ENCODE results near the gene FOSB. TPM values are rescaled to one million over a fixed set of nuclear protein-coding genes. Genes with fewer than 3 reads are reported as not detected.
A peak's percentile ranks its signal among the peaks of the same experiment; 100 is the strongest.

FOSB gene
- total RNA-seq, 1 donor from 2014 or later, result 21.2 TPM

DNA sequence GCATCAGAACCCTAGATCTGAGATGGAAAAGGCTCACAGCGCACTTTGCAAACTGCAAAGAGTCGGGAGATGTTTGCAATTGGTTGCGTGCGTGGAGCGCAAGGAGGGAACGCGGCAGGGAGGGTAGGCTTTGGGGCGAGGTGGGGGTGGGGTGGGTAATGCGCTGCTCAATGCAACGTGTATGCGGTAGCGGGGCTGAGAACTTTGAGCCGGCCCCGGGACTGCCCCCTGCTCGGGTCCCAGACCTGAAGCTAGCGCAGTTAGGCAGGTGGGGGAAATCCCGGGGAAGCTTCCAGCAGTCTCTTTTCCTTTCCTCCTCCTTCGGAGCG lies 971 bp downstream of the FOSB start:
- no peak for DNase-seq

DNA sequence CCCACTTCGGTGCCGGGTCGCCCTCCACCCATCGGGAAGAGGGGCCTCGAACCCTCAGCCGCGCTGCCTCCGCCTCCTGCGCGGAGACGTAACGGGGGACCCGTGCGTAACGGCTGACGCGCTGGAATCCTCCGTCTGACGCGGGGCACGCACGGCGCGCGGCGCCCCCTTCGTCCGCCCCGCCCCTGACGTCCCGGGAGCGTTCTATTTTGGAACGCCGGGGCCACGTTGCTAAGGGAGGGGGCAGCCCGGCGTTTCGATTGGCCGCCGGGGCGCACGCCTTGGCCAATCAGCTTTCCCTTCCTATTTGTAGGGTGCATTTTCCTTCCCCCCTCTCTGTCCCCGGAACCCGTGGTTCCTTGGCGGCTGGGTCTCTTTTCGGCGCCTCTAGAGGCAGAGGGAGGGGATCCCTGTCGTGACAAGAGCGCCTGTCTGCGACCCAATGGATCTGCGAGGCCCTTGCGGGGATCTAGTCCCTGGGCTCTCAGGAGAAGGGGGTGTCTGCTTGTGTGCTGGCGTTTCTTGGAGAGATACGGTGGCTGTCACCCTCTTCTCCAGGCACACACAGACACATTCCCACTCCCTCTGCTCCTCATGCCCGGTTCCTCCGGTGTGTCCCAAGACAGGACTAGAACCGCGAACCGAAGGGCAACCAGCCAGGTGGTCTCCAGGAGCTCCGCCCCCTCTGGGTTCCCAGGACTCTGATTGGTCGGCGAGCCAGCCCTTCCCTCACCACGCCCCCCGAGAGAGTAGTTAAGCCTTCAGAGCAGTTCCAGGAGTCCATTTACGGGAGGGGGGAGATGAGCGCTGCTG lies 1.5 kb downstream of the FOSB start:
- DNase-seq, result peak; percentile 86

DNA sequence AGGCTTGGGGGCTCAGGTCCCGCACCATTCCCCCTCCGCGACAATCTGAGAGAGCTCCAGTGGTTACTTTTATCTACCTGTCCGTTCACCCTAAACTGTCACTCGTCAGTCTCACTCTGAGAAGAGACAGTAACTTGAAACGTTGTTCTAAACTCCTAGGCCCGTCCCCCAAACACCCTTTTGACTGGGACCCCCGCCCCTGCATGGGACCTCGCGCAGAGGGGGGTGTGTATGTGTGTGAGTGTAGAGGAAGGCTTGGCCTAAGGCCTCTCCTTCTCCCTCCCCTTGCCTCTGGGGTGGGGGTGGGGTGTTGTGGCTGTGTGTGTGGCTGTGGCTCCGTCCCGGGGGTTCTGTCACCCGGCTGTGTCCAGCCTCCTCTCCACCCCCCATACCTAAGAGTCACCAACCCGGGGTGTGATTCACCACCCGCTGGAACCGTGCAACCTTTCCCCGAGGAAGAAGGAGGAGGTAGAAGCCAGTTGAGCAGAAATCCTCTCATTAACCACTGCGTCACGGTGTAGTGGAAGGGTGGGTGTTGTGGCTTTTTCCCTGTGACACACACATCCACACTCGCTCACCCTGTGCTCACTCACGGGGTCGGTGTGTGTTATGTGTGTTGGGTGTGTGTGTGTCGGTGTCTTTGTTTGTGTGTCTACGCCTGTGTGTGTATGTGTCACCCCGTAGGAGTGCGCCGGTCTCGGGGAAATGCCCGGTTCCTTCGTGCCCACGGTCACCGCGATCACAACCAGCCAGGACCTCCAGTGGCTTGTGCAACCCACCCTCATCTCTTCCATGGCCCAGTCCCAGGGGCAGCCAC lies 2.4 kb downstream of the FOSB start:
- no peak for DNase-seq

DNA sequence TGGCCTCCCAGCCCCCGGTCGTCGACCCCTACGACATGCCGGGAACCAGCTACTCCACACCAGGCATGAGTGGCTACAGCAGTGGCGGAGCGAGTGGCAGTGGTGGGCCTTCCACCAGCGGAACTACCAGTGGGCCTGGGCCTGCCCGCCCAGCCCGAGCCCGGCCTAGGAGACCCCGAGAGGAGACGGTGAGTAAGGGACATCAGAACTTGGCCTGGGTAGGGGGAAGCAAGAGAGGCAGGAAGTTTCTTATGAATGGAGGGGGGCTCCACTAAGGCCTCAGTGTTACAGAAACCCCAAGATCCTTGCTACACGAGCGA lies 2.9 kb downstream of the FOSB start:
- no peak for DNase-seq

DNA sequence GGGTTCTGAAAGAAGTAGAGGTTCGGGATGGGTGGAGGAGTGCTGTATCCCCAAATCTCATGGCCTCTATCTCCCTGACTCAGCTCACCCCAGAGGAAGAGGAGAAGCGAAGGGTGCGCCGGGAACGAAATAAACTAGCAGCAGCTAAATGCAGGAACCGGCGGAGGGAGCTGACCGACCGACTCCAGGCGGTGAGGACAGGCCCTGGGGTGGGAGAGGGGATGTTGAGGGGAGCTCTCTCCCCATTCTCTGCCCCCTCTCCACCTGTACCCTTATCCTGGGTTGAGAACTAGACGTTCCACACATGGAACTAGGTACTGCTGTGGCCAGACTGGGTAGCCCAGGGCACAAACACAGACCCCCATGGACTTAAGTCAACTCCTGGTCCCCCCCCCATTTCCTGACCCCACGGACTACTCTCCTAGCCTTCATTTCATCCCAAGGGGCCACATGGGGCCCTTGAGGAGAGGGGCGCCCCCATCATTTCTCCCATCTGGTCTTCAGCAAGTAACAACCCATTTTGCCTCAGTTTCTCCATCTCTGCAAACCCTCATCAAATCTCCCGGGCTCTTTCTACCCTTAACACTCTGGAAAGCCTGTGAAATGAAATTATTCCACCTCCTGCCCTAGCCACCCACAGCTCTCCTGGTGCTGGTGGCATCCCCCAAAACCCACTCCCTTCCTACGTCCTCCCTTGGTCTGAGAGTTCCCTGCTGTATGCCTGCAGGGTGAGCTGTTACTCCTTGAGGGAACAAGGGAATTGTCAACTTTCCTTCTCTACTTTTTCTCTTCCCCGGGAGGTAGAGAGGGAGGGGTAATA lies 3.5 kb downstream of the FOSB start:
- no peak for DNase-seq

DNA sequence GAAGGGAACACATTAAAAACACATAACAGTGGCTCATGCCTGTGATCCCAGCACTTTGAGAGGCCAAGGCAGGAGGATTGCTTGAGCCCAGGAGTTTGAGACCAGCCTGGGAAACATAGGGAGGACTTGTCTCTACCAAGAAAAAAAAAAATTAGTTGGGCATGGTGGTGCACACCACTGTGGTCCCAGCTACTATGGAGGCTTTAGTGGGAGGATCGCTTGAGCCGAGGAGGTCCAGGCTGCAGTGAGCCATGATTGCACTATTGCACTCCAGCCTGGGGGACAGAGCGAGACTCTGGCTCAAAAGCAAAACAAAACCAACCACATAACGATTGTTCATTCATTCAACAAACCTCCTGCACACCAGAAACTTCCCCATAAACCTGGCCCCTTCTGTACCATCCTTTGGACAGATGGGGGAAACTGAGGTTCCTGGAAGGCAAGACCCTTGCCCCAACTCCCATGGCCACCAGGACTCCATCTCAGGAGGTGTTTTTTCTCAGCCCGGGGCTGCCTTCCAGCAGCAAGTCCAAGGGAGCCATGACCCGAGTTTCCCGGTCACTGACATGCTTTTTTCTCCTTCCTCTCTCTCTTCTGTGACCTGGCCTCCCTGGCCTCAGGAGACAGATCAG lies 4.3 kb downstream of the FOSB start:
- DNase-seq, result no peak

DNA sequence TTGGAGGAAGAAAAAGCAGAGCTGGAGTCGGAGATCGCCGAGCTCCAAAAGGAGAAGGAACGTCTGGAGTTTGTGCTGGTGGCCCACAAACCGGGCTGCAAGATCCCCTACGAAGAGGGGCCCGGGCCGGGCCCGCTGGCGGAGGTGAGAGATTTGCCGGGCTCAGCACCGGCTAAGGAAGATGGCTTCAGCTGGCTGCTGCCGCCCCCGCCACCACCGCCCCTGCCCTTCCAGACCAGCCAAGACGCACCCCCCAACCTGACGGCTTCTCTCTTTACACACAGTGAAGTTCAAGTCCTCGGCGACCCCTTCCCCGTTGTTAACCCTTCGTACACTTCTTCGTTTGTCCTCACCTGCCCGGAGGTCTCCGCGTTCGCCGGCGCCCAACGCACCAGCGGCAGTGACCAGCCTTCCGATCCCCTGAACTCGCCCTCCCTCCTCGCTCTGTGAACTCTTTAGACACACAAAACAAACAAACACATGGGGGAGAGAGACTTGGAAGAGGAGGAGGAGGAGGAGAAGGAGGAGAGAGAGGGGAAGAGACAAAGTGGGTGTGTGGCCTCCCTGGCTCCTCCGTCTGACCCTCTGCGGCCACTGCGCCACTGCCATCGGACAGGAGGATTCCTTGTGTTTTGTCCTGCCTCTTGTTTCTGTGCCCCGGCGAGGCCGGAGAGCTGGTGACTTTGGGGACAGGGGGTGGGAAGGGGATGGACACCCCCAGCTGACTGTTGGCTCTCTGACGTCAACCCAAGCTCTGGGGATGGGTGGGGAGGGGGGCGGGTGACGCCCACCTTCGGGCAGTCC lies 5.0 kb downstream of the FOSB start:
- no peak for DNase-seq

DNA sequence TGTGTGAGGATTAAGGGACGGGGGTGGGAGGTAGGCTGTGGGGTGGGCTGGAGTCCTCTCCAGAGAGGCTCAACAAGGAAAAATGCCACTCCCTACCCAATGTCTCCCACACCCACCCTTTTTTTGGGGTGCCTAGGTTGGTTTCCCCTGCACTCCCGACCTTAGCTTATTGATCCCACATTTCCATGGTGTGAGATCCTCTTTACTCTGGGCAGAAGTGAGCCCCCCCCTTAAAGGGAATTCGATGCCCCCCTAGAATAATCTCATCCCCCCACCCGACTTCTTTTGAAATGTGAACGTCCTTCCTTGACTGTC lies 5.5 kb downstream of the FOSB start:
- no peak for DNase-seq

DNA sequence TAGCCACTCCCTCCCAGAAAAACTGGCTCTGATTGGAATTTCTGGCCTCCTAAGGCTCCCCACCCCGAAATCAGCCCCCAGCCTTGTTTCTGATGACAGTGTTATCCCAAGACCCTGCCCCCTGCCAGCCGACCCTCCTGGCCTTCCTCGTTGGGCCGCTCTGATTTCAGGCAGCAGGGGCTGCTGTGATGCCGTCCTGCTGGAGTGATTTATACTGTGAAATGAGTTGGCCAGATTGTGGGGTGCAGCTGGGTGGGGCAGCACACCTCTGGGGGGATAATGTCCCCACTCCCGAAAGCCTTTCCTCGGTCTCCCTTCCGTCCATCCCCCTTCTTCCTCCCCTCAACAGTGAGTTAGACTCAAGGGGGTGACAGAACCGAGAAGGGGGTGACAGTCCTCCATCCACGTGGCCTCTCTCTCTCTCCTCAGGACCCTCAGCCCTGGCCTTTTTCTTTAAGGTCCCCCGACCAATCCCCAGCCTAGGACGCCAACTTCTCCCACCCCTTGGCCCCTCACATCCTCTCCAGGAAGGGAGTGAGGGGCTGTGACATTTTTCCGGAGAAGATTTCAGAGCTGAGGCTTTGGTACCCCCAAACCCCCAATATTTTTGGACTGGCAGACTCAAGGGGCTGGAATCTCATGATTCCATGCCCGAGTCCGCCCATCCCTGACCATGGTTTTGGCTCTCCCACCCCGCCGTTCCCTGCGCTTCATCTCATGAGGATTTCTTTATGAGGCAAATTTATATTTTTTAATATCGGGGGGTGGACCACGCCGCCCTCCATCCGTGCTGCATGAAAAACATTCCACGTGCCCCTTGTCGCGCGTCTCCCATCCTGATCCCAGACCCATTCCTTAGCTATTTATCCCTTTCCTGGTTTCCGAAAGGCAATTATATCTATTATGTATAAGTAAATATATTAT lies 6.1 kb downstream of the FOSB start:
- no peak for DNase-seq

DNA sequence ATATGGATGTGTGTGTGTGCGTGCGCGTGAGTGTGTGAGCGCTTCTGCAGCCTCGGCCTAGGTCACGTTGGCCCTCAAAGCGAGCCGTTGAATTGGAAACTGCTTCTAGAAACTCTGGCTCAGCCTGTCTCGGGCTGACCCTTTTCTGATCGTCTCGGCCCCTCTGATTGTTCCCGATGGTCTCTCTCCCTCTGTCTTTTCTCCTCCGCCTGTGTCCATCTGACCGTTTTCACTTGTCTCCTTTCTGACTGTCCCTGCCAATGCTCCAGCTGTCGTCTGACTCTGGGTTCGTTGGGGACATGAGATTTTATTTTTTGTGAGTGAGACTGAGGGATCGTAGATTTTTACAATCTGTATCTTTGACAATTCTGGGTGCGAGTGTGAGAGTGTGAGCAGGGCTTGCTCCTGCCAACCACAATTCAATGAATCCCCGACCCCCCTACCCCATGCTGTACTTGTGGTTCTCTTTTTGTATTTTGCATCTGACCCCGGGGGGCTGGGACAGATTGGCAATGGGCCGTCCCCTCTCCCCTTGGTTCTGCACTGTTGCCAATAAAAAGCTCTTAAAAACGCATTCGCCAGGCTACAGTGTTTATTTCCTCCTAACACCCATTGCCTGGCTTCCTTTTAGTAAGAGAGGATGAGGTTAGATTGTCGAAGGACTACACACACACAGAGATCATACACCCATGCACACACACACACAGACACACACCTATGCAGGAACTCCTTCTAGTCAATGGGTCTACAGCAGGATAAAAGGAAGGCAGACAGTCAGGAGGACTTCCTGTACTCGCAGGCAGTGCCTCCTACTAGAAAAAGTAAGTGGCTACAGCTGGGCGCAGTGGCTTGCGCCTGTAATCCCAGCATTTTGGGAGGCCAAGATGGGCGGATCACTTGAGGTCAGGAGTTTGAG lies 7.1 kb downstream of the FOSB start:
- peak; percentile 34 for DNase-seq

DNA sequence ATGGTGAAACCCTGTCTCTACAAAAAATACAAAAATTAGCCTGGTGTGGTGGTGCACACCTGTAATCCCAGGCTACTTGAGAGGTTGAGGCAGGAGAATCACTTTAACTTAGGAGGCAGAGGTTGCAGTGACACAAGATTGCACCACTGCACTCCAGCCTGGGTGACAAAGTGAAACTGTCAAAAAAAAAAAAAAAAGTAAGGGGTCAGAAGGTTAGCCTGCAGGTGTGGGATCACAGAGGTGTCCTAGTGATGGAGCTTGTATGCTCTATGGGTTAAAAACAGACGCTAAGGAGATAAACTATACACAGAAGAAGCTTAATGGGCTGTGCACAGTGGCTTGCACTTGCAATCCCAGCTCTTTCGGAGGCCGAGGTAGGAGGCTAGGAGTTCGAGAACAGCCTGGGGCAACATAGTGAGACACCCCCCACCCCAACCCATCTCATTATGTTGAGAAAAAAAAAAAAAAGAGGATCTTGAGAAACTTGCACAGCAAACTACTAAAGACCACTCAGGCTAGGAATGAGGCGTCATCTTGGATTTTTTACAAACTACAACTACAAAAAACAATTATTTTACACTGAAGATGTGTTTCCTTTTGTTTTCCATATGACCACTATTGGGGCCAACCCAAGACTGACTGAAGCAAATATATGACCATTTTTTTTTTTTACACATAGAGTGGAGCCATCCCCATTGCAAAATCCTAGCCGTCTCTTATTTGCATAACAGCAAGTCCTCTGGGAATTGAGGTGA lies 7.9 kb downstream of the FOSB start:
- peak; percentile 73 for DNase-seq

DNA sequence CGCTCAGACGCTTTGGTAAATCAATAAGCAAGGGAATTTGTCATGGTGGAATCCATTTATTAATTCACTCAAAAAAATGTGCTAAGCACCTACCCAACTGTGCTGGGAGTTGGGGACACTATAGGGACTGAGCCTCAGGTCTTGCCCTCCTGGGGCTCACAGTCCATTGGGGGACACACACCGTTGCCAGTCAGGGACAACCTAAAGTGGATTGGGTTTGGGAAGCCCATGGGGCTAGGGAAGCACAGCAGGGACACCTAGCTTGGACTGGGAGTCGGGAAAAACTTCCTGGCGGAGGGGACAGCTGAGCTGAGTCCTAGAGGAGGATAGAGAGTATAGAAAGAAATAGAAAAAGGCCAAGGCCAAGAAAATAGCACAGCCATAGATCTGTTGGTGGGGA lies 8.5 kb downstream of the FOSB start:
- no peak for DNase-seq

DNA sequence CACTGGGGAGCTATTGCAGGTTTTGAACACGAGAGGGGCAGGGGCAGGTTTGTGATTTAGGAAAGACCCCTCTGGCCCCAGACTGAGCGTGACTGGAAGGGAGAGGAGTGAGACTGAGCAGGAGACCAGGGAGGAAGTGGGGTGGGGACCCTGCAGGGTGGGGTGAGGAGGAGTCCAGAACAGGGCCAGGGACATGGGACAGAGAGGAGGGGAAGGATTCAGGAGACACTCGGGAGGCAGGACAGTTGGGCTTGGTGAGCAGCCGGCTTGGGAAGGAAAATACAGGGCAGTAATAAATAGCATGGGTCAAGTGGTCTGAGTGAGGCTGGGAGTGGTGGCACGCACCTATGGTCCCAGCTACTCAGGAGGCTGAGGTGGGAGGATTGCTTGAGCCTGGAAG lies 9.4 kb downstream of the FOSB start:
- DNase-seq, result no peak

DNA sequence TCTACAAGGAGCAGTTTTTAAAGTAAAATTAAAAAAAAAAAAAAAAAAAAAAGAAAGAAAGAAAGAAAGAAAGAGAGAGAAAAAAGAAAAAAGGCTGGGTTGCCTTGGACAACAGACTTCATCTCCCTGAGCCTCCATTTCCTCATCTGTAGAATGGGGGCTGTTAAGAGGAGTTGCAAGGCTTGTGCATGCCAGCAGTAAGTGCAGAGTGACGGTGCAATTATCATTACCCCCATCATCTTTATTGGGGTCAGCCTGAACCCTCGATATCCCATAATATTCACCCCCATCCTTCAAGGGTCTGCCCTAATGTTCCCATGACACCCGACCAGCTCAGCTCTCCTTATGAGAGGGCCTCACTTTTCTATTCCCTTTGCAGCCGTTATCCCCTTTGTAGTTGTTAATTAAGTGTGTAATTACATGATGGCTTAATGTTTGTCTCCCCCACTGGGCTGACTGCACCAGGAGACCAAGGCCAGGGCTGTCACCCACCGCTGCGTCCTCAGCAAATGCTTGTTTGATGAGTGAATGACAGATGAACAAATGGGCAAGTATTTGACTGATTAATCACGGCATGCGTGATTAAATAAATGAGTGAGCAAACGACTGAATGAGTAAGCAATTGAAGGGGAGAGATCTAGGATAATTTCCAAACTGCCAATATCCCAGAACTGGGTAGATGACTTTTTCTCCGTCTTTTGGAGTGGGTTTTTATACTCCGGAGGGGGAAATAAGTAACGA lies 10.1 kb downstream of the FOSB start:
- peak; percentile 27 for DNase-seq

DNA sequence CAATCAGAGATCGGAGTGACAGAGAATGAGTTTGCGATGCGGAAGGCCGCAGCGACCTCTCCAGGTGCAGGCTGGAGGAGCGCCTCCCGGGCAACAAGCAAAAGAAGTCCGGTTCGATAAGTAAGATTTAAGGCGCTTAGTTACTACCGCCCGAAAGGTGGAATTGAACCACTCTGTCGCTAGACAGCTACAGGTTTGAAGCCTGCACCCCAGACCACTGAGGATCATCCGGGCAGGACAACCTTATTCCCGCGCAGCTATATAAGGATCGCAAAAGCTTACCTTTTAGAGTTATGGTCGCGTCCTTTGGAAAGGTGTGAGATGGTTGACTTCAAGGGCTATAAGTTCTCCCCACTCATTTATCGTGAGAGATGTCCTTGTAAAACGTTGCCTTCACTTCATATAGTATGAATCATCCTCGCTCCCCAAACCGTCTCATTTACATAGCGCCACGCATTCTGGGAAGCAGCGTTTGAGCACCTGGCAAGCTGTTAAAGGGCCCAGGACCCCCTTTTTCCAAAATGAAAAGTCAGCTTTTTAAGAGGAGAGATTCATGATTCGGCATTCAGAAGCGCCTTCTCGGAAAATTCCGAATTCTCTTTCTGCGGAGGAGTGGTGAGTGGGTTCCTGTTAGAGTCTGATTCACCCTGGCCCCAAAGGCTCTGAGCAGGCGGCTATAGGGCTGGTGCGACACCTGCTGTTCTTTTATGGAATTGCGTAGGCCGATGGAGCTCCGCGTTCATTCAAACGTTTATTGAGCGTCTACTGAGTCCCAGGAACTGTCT lies 10.8 kb downstream of the FOSB start:
- DNase-seq, result peak; percentile 97

DNA sequence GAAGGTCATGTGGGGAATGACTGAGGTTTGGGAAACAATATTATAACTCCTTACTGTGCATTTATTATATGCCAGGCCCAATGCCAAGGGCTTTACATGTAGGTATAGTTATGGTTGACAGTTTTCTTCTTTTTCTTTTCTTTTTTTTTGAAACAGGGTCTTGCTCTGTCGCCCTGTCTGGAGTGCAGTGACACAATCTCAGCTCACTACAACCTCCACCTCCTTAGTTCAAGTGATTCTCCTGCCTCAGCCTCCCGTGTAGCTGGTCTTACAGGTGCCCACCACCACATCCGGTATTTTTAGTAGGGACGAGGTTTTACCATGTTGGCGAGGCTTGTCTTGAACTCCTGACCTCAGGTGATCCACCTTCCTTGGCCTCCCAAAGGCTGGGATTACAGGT lies 15.2 kb downstream of the FOSB start:
- DNase-seq, result no peak

DNA sequence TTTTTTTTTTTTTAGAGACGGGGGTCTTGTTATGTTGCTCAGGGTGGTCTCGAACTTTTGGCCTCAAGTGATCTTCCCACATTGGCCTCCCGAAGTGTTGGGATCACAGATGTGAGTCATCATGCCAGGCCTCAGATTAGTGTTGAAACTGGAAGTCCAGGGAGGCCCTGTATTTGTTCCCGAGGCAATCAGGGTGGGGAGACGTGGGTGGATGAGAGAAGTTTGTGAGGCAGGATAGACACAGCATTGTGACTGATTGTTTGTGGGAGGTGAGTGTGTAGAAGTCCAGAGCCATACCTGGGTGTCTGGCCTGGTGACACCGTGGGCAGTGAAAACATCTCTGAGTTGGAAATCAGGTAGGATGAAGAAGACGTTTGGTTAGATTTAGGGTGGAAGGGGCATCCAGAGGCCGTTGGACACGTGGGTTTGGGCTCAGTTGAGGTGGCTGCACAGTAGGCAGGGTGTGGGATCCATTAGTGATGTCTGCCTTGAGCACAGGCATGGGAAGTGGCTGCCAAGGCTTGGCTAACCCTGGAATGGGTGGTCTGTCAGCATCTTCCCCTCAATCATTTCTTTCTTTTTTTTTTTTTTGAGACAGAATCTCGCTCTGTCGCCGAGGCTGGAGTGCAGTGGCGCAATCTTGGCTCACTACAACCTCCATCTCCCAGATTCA lies 16.6 kb downstream of the FOSB start:
- DNase-seq, result no peak
